SK-N-SH treated with all-trans-retinoic acid at 6 μM for 48 hours (cell line): Measurements from ENCODE around the gene CCND3.

Experiments used
- ATAC-seq: fragments of 200-7000 bp; cut with Tn5 transposase; 3 replicates; pipeline ENCODE4 v1.9.1; 2020; ENCODE audit warnings: mild to moderate bottlenecking, moderate library complexity
- ARNTL ChIP-seq: fragments of 450-650 bp; formaldehyde crosslinking; IDR thresholded peaks from 2 replicates; pipeline ENCODE4 v1.5.0; 2020; ENCODE audit warnings: low read depth, mild to moderate bottlenecking, moderate library complexity, borderline replicate concordance
- BACH2 ChIP-seq: fragments of 250-450 bp; sonication (Bioruptor Pico); IDR thresholded peaks from 2 replicates; pipeline ENCODE4 v1.9.0; 2021; ENCODE audit warnings: mild to moderate bottlenecking, borderline replicate concordance
- CREB5 ChIP-seq: fragments of 250-450 bp; sonication (Bioruptor Pico); IDR thresholded peaks from 2 replicates; pipeline ENCODE4 v1.5.1; 2020; ENCODE audit warnings: low read depth, mild to moderate bottlenecking, moderate library complexity
- CSDC2 ChIP-seq: fragments of 250-450 bp; sonication (Bioruptor Pico); IDR thresholded peaks from 2 replicates; pipeline ENCODE4 v1.5.0; 2020; ENCODE audit warnings: mild to moderate bottlenecking, moderate library complexity
- CSRNP3 ChIP-seq: fragments of 250-450 bp; sonication (Bioruptor Pico); IDR thresholded peaks from 2 replicates; pipeline ENCODE4 v1.5.1; 2021; ENCODE audit warnings: mild to moderate bottlenecking, moderate library complexity
- ESRRG ChIP-seq: fragments of 250-450 bp; sonication (Bioruptor Pico); IDR thresholded peaks from 2 replicates; pipeline ENCODE4 v1.6.1; 2021; ENCODE audit warnings: mild to moderate bottlenecking
- GLIS3 ChIP-seq: fragments of 250-450 bp; sonication (Bioruptor Pico); IDR thresholded peaks from 2 replicates; pipeline ENCODE4 v1.5.0; 2020; ENCODE audit warnings: mild to moderate bottlenecking, moderate library complexity
- ISL1 ChIP-seq: fragments of 250-450 bp; sonication (Bioruptor Pico); IDR thresholded peaks from 2 replicates; pipeline ENCODE4 v2.1.2; 2022; ENCODE audit warnings: mild to moderate bottlenecking, moderate library complexity
- OSR1 ChIP-seq: fragments of 250-450 bp; sonication (Bioruptor Pico); IDR thresholded peaks from 2 replicates; pipeline ENCODE4 v1.8.0; 2022; ENCODE audit warnings: moderate library complexity, mild to moderate bottlenecking, inconsistent platforms
- POU6F1 ChIP-seq: fragments of 250-450 bp; sonication (Bioruptor Pico); IDR thresholded peaks from 2 replicates; pipeline ENCODE4 v1.8.0; 2021; ENCODE audit warnings: low read depth, mild to moderate bottlenecking, moderate library complexity, borderline replicate concordance
- PPARA ChIP-seq: fragments of 250-450 bp; sonication (Bioruptor Pico); IDR thresholded peaks from 2 replicates; pipeline ENCODE4 v1.5.0; 2020; ENCODE audit warnings: mild to moderate bottlenecking, borderline replicate concordance
- RARB ChIP-seq: fragments of 250-450 bp; sonication (Bioruptor Pico); IDR thresholded peaks from 2 replicates; pipeline ENCODE4 v1.8.0; 2021; ENCODE audit warnings: mild to moderate bottlenecking, moderate library complexity
- SNAI2 ChIP-seq: fragments of 250-450 bp; sonication (Bioruptor Pico); IDR thresholded peaks from 2 replicates; pipeline ENCODE4 v1.5.0; 2020; ENCODE audit warnings: mild to moderate bottlenecking, moderate library complexity
- TCF4 ChIP-seq: fragments of 250-450 bp; sonication (Bioruptor Pico); IDR thresholded peaks from 2 replicates; pipeline ENCODE4 v1.8.0; 2021; ENCODE audit warnings: mild to moderate bottlenecking, moderate library complexity, borderline replicate concordance
- TOX ChIP-seq: fragments of 250-450 bp; sonication (Bioruptor Pico); IDR thresholded peaks from 2 replicates; pipeline ENCODE4 v1.8.0; 2021; ENCODE audit warnings: mild to moderate bottlenecking, moderate library complexity, borderline replicate concordance
- TSHZ2 ChIP-seq: fragments of 250-450 bp; sonication (Bioruptor Pico); IDR thresholded peaks from 2 replicates; pipeline ENCODE4 v1.5.0; 2020; ENCODE audit warnings: mild to moderate bottlenecking, moderate library complexity
- ZC3H10 ChIP-seq: fragments of 250-450 bp; sonication (Bioruptor Pico); IDR thresholded peaks from 2 replicates; pipeline ENCODE4 v1.5.1; 2021; ENCODE audit warnings: mild to moderate bottlenecking, moderate library complexity
- ZFP3 ChIP-seq: fragments of 250-450 bp; sonication (Bioruptor Pico); IDR thresholded peaks from 2 replicates; pipeline ENCODE4 v1.5.0; 2020; ENCODE audit warnings: mild to moderate bottlenecking, moderate library complexity
- ZFP30 ChIP-seq: fragments of 450-650 bp; formaldehyde crosslinking; IDR thresholded peaks from 2 replicates; pipeline ENCODE4 v1.5.0; 2022; ENCODE audit warnings: mild to moderate bottlenecking, moderate library complexity
- ZNF565 ChIP-seq: fragments of 450-650 bp; formaldehyde crosslinking; conservative IDR thresholded peaks from 2 replicates; pipeline ENCODE4 v1.5.0; 2020; ENCODE audit warnings: low read depth, mild to moderate bottlenecking, moderate library complexity
- ZNF70 ChIP-seq: fragments of 450-650 bp; formaldehyde crosslinking; IDR thresholded peaks from 2 replicates; pipeline ENCODE4 v1.5.0; 2020; ENCODE audit warnings: mild to moderate bottlenecking, moderate library complexity
- ZNF8 ChIP-seq: fragments of 450-650 bp; formaldehyde crosslinking; IDR thresholded peaks from 2 replicates; pipeline ENCODE4 v1.5.0; 2020; ENCODE audit warnings: mild to moderate bottlenecking, moderate library complexity

The CCND3 gene

GRCh38 chr6:41964201-41964887 is 22.7 kb upstream of the CCND3 start:
- TF ChIP-seq GLIS3 = no peak
- no peak for TF ChIP-seq CSRNP3 (CRISPR knock-in tag)
- no peak for TF ChIP-seq ZNF70 (CRISPR knock-in tag)
- no peak for TF ChIP-seq CSDC2 (CRISPR knock-in tag)
- no peak for TF ChIP-seq ZC3H10 (CRISPR knock-in tag)
- TF ChIP-seq ZNF8 = no peak
- TF ChIP-seq BACH2 (CRISPR knock-in tag) = no peak
- no peak for TF ChIP-seq ZNF565
- TF ChIP-seq ISL1 (CRISPR knock-in tag) = no peak
- ATAC-seq = no peak

DNA sequence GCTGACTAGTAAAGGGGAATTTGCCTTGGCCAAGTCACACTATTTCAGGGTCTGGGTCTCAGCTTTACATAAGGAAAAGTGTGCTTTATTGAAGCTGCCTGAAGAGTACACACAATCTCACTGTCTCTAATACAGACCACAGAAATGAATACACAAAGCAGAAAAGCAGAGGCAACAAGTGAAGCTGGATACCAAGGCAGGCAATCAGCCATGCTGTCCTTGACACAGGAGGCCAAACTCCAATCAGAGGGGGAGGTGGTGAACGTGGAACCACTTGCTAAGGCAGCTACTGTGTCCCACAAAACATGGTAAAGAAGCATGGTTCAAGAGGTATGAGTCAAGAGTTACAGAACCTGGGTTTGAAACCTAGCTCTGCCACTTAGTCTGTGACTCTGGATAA is 21.8 kb upstream of the CCND3 start:
- no peak for ATAC-seq
- TF ChIP-seq ZNF70 (CRISPR knock-in tag) (no peak), CSDC2 (CRISPR knock-in tag) (no peak), SNAI2 (CRISPR knock-in tag) (no peak), ZFP3 (CRISPR knock-in tag) (no peak), TCF4 (CRISPR knock-in tag) (no peak), POU6F1 (no peak), ZFP30 (no peak)

DNA sequence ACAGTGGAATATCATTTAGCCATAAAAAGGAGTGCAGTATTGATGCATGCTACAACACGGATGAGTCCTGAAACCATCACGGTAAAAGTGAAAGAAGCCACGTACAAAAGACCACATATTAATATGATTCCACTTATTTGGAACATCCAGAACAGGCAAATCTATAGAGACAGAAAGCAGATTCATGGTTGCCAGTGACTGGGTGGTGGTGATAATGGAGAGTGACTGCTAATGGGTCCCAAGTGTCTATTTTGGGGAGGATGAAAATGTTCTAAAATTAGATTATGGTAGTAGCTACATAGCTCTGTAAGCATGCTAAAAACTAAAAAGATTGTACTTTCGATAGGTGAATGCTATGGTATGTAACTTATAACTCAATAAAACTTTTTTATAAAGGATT is 18.4 kb upstream of the CCND3 start:
- no peak for ATAC-seq
- no peak for TF ChIP-seq ESRRG (CRISPR knock-in tag)
- no peak for TF ChIP-seq SNAI2 (CRISPR knock-in tag)
- no peak for TF ChIP-seq ZNF70 (CRISPR knock-in tag)
- no peak for TF ChIP-seq ZNF565
- no peak for TF ChIP-seq ARNTL (CRISPR knock-in tag)
- TF ChIP-seq RARB = no peak
- TF ChIP-seq TSHZ2 (CRISPR knock-in tag) = no peak
- no peak for TF ChIP-seq ZC3H10 (CRISPR knock-in tag)
- no peak for TF ChIP-seq ISL1 (CRISPR knock-in tag)
- no peak for TF ChIP-seq PPARA (CRISPR knock-in tag)
- no peak for TF ChIP-seq BACH2 (CRISPR knock-in tag)
- no peak for TF ChIP-seq CSDC2 (CRISPR knock-in tag)
- no peak for TF ChIP-seq GLIS3
- TF ChIP-seq POU6F1 = no peak
- no peak for TF ChIP-seq CREB5
- no peak for TF ChIP-seq OSR1 (CRISPR knock-in tag)
- no peak for TF ChIP-seq ZNF8
- TF ChIP-seq CSRNP3 (CRISPR knock-in tag) = no peak
- TF ChIP-seq TOX (CRISPR knock-in tag) = no peak
